Raji (cell line): ENCODE results near the gene GFAP.

Experiments used
- POLR2A ChIP-seq: IDR thresholded peaks from 2 replicates; pipeline ENCODE4 v1.6.1; 2011; ENCODE audit warnings: low read depth, low read length, control low read depth; ENCODE audit not compliant: insufficient read depth

Gene GFAP

GRCh38 chr17:44922746-44923470 lies 7.6 kb upstream of the GFAP start:
- no peak for TF ChIP-seq POLR2A

GRCh38 chr17:44922136-44922535 lies 6.8 kb upstream of the GFAP start:
- no peak for TF ChIP-seq POLR2A

- TF ChIP-seq POLR2A = no peak
Measured at GRCh38 chr17:44921122-44921882, 6.0 kb upstream of the GFAP start.

- no peak; the same call in 1 of the 2 replicates for TF ChIP-seq POLR2A
Measured at GRCh38 chr17:44920565-44920940, 5.3 kb upstream of the GFAP start.

GRCh38 chr17:44919885-44920564 lies 4.7 kb upstream of the GFAP start:
- no peak for TF ChIP-seq POLR2A

- TF ChIP-seq POLR2A = no peak
Measured at GRCh38 chr17:44919411-44919810, 4.1 kb upstream of the GFAP start.

GRCh38 chr17:44918006-44918405 lies 2.7 kb upstream of the GFAP start:
- no peak for TF ChIP-seq POLR2A

- TF ChIP-seq POLR2A = no peak
Measured at GRCh38 chr17:44917456-44917855, 2.2 kb upstream of the GFAP start.

GRCh38 chr17:44916781-44917241 lies 1.5 kb upstream of the GFAP start:
- TF ChIP-seq POLR2A = no peak

GRCh38 chr17:44915862-44916780 lies 821 bp upstream of the GFAP start:
- no peak for TF ChIP-seq POLR2A

- no peak for TF ChIP-seq POLR2A
Measured at GRCh38 chr17:44914698-44915271, 515 bp downstream of the GFAP start.

- TF ChIP-seq POLR2A = no peak
Measured at GRCh38 chr17:44914148-44914547, 1.2 kb downstream of the GFAP start.

GRCh38 chr17:44913676-44914075 lies 1.6 kb downstream of the GFAP start:
- no peak for TF ChIP-seq POLR2A

GRCh38 chr17:44912763-44913544 lies 2.3 kb downstream of the GFAP start:
- no peak for TF ChIP-seq POLR2A
